ENCODE data around the gene SLC43A3. TPM values are rescaled to one million over a fixed set of nuclear protein-coding genes. Genes with fewer than 3 reads are reported as not detected.

The SLC43A3 gene
- total RNA-seq, 2 experiments from 2014 or later = 67.4 to 67.8 TPM

- Mint-ChIP-seq H3K4me1 (peaks cover 12% of the 10 kb centered on the region), H3K27ac (no peak overlapping the region), H3K27me3 (peaks cover 27% of the 10 kb centered on the region), H3K36me3 (no peaks in the 10 kb centered on the region), H3K9me3 (no peaks in the 10 kb centered on the region), H3K4me3 (no peak overlapping the region)
- DNase-seq = no peak
- no peak for ATAC-seq (ENCODE audit: low read depth)
- POLR2A ChIA-PET = no interaction called here
Measured at GRCh38 chr11:57464539-57465181, 37.7 kb upstream of the SLC43A3 start.

GRCh38 chr11:57463671-57464538 lies 37.0 kb upstream of the SLC43A3 start:
- POLR2A ChIA-PET = interaction anchor here (1.5 kb wide), 1 partner anchor 9 kb away, joined by 6 read pairs; no protein-coding TSS in a partner anchor
- H3K36me3 Mint-ChIP-seq = no peaks in the 10 kb centered on the region
- no peaks in the 10 kb centered on the region for H3K9me3 Mint-ChIP-seq
- peaks cover 32% of the 10 kb centered on the region for H3K27me3 Mint-ChIP-seq
- DNase-seq (no peak), ATAC-seq (ENCODE audit: low read depth) (no peak)
- H3K27ac Mint-ChIP-seq = no peak overlapping the region
- peaks cover 16% of the 10 kb centered on the region for H3K4me1 Mint-ChIP-seq
- H3K4me3 Mint-ChIP-seq = no peak overlapping the region

GRCh38 chr11:57462597-57462996 lies 35.7 kb upstream of the SLC43A3 start:
- ATAC-seq (ENCODE audit: low read depth) = no peak
- no peak overlapping the region for H3K4me3 Mint-ChIP-seq
- peaks cover 22% of the 10 kb centered on the region for H3K4me1 Mint-ChIP-seq
- H3K27me3 Mint-ChIP-seq = peaks cover 40% of the 10 kb centered on the region
- POLR2A ChIA-PET = interaction anchor here (1.5 kb wide), 1 partner anchor 11 kb away, joined by 6 read pairs; no protein-coding TSS in a partner anchor
- no peaks in the 10 kb centered on the region for H3K9me3 Mint-ChIP-seq
- no peak overlapping the region for H3K27ac Mint-ChIP-seq
- H3K36me3 Mint-ChIP-seq = no peaks in the 10 kb centered on the region
- DNase-seq = no peak

GRCh38 chr11:57461841-57462489 lies 35.0 kb upstream of the SLC43A3 start:
- DNase-seq = no peak
- ATAC-seq (ENCODE audit: low read depth) = no peak
- H3K4me3 Mint-ChIP-seq = no peak overlapping the region
- H3K27ac Mint-ChIP-seq = no peak overlapping the region
- peaks cover 45% of the 10 kb centered on the region for H3K27me3 Mint-ChIP-seq
- peaks cover 27% of the 10 kb centered on the region for H3K4me1 Mint-ChIP-seq
- H3K36me3 Mint-ChIP-seq = no peaks in the 10 kb centered on the region
- no peaks in the 10 kb centered on the region for H3K9me3 Mint-ChIP-seq
- POLR2A ChIA-PET = no interaction called here

GRCh38 chr11:57460758-57461749 lies 34.1 kb upstream of the SLC43A3 start:
- Mint-ChIP-seq H3K27ac (no peak overlapping the region), H3K9me3 (no peaks in the 10 kb centered on the region), H3K27me3 (peaks cover 46% of the 10 kb centered on the region), H3K4me1 (peaks cover 27% of the 10 kb centered on the region), H3K36me3 (no peaks in the 10 kb centered on the region), H3K4me3 (peak overlapping the region; percentile 44)
- DNase-seq = no peak
- peak; percentile 19 for ATAC-seq (ENCODE audit: low read depth)
- POLR2A ChIA-PET = interaction anchor here (1.1 kb wide), 1 partner anchor 126 kb away, joined by 3 read pairs; the partner anchor contains the start of gene SSRP1

GRCh38 chr11:57460022-57460757 lies 33.3 kb upstream of the SLC43A3 start, which contains the start of gene RTN4RL2:
RTN4RL2 (plus strand) TSS chr11:57460528; CDS start chr11:57460866, 338 bp downstream.
- DNase-seq (peak; percentile 71), ATAC-seq (ENCODE audit: low read depth) (peak; percentile 71)
- peaks cover 47% of the 10 kb centered on the region for H3K27me3 Mint-ChIP-seq
- POLR2A ChIA-PET = interaction anchor here (1.1 kb wide), 2 partner anchors 23 to 125 kb away, joined by 3 read pairs; partner anchors contain the start of gene SSRP1
- H3K4me3 Mint-ChIP-seq = peak within 1 kb of the TSS; percentile 77
- H3K4me1 Mint-ChIP-seq = peaks cover 27% of the 10 kb centered on the region
- no peaks in the 10 kb centered on the region for H3K36me3 Mint-ChIP-seq
- no peaks in the 10 kb centered on the region for H3K9me3 Mint-ChIP-seq
- H3K27ac Mint-ChIP-seq = peak within 1 kb of the TSS; percentile 60

GRCh38 chr11:57459164-57460021 lies 32.5 kb upstream of the SLC43A3 start:
- peak overlapping the region; percentile 95 for H3K4me3 Mint-ChIP-seq
- peak overlapping the region; percentile 78 for H3K27ac Mint-ChIP-seq
- H3K36me3 Mint-ChIP-seq = no peaks in the 10 kb centered on the region
- ATAC-seq (ENCODE audit: low read depth) (no peak), DNase-seq (peak; percentile 56)
- H3K27me3 Mint-ChIP-seq = peaks cover 47% of the 10 kb centered on the region
- no peaks in the 10 kb centered on the region for H3K9me3 Mint-ChIP-seq
- H3K4me1 Mint-ChIP-seq = peaks cover 27% of the 10 kb centered on the region
- POLR2A ChIA-PET = interaction anchor here (0.6 to 2.0 kb wide), 5 partner anchors 19 to 124 kb away, joined by 3 to 8 read pairs (median 3); partner anchors contain the start of gene SSRP1

GRCh38 chr11:57458410-57459163 lies 31.7 kb upstream of the SLC43A3 start:
- no peaks in the 10 kb centered on the region for H3K36me3 Mint-ChIP-seq
- DNase-seq (peak; percentile 72), ATAC-seq (ENCODE audit: low read depth) (peak; percentile 10)
- POLR2A ChIA-PET = interaction anchor here (0.6 to 2.0 kb wide), 8 partner anchors 19 to 125 kb away, joined by 3 to 11 read pairs (median 4); partner anchors contain the start of gene TIMM10
- H3K27ac Mint-ChIP-seq = peak overlapping the region; percentile 78
- peaks cover 48% of the 10 kb centered on the region for H3K27me3 Mint-ChIP-seq
- H3K4me3 Mint-ChIP-seq = peak overlapping the region; percentile 95
- H3K4me1 Mint-ChIP-seq = peaks cover 27% of the 10 kb centered on the region
- no peaks in the 10 kb centered on the region for H3K9me3 Mint-ChIP-seq

GRCh38 chr11:57458060-57458409 lies 31.1 kb upstream of the SLC43A3 start:
- H3K27me3 Mint-ChIP-seq = peaks cover 54% of the 10 kb centered on the region
- peaks cover 25% of the 10 kb centered on the region for H3K4me1 Mint-ChIP-seq
- ATAC-seq (ENCODE audit: low read depth) = no peak
- H3K27ac Mint-ChIP-seq = no peak overlapping the region
- no peaks in the 10 kb centered on the region for H3K36me3 Mint-ChIP-seq
- POLR2A ChIA-PET = interaction anchor here (0.6 to 2.0 kb wide), 10 partner anchors 20 to 183 kb away, joined by 3 to 11 read pairs (median 4); partner anchors contain the start of gene TIMM10
- no peak for DNase-seq
- no peaks in the 10 kb centered on the region for H3K9me3 Mint-ChIP-seq
- peak overlapping the region; percentile 51 for H3K4me3 Mint-ChIP-seq

GRCh38 chr11:57457643-57458023 lies 30.7 kb upstream of the SLC43A3 start:
- peaks cover 52% of the 10 kb centered on the region for H3K27me3 Mint-ChIP-seq
- peaks cover 21% of the 10 kb centered on the region for H3K4me1 Mint-ChIP-seq
- H3K36me3 Mint-ChIP-seq = no peaks in the 10 kb centered on the region
- POLR2A ChIA-PET = interaction anchor here (0.6 to 2.0 kb wide), 10 partner anchors 20 to 184 kb away, joined by 3 to 11 read pairs (median 4); partner anchors contain the start of gene TIMM10
- H3K9me3 Mint-ChIP-seq = no peaks in the 10 kb centered on the region
- no peak for DNase-seq
- peak overlapping the region; percentile 51 for H3K4me3 Mint-ChIP-seq
- no peak overlapping the region for H3K27ac Mint-ChIP-seq
- peak; percentile 19 for ATAC-seq (ENCODE audit: low read depth)

Measured in activated naive CD8-positive, alpha-beta T cell treated with anti-CD3 and anti-CD28 coated beads, Interleukin-2, amount 10 ng/mL, durations not matched to agents 7 days and 5 days (primary cell).